GM18519 (cell line): ENCODE data around the gene RNF13.
"Not testable (repeated sequence)": the region's sequence is repeated elsewhere in the genome, so short reads cannot be mapped to it uniquely, and the experiment has no call there.

ENCODE experiments used
- ATAC-seq: cut with Tn5 transposase; IDR thresholded peaks from one replicate; pipeline ENCODE4 v1.9.1; 2021; ENCODE audit warnings: mild to moderate bottlenecking, moderate library complexity; ENCODE audit not compliant: unreplicated experiment, low FRiP score

RNF13 gene

GRCh38 chr3:149892371-149892770 is 79.4 kb downstream of the RNF13 start:
- no peak for ATAC-seq

- ATAC-seq: no peak
Observed at GRCh38 chr3:149894205-149894604, 81.2 kb downstream of the RNF13 start.

GRCh38 chr3:149895339-149895738 is 82.3 kb downstream of the RNF13 start:
- ATAC-seq: no peak

DNA sequence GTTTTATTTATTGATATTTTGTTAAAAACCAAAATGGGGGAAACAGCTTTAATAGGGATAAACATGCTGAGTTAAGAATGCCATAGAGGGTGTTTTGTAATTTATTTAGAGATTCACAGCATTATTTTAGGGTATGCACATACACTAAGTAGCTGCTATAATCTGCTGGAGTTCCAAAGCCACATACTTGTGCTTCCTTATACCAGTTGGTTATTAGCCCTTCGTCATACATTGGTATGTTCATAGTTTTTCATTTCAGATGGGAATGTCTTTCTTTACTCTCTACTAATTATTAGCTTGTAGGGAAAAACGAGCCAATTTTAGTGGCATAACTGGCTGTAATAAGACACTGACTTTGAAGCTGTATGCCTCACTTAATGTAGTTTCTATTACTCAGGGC is 82.8 kb downstream of the RNF13 start:
- no peak for ATAC-seq

DNA sequence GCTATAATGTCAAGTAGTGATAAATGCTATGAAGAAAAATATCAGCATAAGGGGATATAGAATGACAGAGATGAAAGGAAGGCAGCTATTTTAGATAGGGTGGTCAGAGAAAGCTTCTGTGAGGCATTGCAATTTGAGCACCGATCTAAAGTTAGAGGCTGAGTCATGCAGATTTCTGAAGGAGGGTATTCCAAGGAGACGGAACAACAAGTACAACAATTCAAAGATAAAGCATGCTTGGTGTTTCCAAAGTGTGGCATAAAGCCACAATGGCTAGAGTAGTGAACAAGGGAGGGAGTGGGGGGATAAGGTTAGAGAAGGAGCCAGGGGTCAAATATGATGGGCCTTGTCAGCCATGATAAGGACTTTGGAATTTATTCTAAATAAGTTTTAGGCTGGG is 85.8 kb downstream of the RNF13 start:
- no peak for ATAC-seq

DNA sequence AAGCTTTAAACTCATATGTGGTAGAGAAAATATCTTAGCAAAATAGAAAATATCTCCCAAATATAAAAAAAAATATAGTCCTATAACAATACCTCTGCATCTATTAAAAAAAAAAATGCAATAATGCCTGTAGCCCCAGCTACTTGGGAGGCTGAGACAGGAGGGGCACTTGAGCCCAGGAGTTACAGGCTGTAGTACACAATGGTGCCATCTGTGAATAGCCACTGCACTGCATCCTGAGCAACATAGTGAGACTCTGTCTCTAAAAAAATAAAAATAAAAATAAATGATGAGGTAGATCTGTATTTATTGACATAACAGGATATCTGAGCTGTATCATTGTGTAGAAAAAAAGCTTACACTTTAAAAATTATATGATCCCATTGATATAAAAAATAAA is 87.3 kb downstream of the RNF13 start:
- no peak for ATAC-seq

- ATAC-seq: no peak
Observed at GRCh38 chr3:149901770-149902169, 88.8 kb downstream of the RNF13 start.

- no peak for ATAC-seq
Observed at GRCh38 chr3:149902498-149903139, 89.6 kb downstream of the RNF13 start.

DNA sequence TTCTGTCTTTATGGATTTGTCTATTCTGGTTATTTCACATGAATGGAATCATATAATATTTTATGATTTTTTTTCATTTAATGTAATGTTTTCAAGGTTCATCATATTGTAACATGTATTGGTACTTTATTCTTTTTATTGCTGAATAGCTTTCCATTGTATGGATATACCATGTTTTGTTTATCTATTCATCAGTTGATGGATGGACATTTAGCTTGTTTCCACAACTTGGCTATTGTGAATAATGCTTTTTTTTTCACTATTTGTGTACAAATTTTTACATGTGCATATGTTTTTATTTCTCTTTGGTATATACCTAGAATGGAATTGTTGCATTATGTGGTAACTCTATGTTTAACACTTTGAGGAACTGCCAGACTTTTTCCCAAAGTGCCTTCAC is 93.0 kb downstream of the RNF13 start:
- no peak for ATAC-seq

DNA sequence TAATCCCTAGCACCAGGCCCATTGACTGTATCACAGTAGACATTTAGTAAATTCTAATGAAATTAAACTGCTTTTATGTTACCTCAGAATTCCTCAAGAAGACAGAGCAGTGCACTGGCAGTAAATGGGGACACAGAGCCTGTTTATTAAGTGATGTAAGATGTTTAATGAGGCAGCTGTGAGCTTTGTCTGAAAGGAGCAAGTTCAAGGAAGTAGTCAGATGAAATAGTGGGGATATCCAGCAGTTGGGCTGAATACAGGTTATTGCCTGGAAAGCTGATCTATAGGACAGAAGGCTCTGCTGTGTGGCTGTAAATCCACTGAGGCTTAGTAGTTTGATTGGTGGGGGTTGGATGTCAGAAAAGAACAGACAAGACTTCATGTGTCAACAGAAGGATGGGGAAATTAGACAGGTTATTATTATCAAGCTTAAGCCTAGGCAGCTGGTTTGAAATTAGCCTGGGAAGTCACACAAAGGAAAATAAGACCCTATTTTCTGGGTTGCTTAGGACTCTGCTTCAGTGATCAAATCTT is 95.5 kb downstream of the RNF13 start:
- no peak for ATAC-seq

- ATAC-seq: no peak
Observed at GRCh38 chr3:149909923-149910322, 96.9 kb downstream of the RNF13 start.

GRCh38 chr3:149917124-149917667 is 104.2 kb downstream of the RNF13 start:
- ATAC-seq: no peak

DNA sequence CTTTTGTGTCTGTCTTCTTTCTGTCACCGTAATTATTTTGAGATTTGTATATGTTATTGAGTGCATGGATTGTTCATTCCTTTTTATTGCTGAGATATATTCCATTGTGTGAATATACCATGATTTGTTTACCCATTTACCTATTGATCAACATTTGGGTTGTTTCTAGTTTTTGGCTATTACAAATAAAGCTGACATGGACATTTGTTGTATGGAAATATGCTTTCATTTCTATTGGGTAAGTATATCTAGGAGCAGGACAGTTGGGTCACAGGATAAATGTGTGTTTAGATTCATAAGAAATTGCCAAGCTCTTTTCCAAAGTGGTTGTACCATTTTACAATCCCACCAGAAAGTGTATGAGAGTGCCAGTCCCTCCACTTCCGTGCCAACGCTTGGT is 106.5 kb downstream of the RNF13 start:
- ATAC-seq: no peak

- ATAC-seq: no peak
Observed at GRCh38 chr3:149920119-149920518, 107.1 kb downstream of the RNF13 start.

DNA sequence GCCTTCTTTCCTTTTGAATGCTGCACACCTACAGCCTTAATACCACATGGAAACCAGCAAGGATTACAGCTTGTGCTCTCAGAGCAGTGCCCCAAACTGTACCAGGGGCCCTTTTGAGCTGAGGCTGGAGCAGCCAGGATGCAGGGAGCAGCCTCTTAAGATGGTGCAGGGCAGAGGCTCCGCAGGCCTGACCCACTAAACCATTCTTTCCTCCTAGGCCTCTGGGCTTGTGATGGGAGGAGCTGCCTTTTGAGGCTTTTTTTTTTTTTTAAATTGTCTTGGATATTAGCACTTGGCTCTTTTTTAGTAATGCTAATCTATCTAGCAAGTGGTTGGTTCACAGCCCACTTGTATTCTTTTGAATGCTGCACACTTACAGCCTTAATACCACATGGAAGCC is 120.0 kb downstream of the RNF13 start:
- ATAC-seq: no peak

- no peak for ATAC-seq
Observed at GRCh38 chr3:149933858-149934257, 120.8 kb downstream of the RNF13 start.

DNA sequence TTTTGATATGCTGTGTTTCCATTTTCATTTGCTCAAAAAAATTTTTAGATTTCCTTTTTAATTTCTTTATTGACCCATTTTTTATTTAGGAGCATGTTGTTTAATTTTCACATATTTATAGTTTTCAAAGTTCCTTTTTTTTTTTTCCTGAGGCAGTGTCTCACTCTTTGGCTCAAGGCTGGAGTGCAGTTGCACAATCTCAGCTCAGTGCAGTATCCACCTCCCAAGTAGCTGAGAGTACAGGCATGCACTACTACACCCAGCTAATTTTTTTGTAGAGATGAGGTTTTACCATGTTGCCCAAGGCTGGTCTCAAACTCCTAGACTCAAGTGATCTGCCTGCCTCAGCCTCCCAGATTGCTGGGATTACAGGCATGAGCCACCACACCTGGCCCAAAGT is 121.5 kb downstream of the RNF13 start:
- no peak for ATAC-seq

- no peak for ATAC-seq
Observed at GRCh38 chr3:149936812-149937230, 123.8 kb downstream of the RNF13 start.

GRCh38 chr3:149938392-149939055 is 125.5 kb downstream of the RNF13 start:
- ATAC-seq: not testable (repeated sequence)

DNA sequence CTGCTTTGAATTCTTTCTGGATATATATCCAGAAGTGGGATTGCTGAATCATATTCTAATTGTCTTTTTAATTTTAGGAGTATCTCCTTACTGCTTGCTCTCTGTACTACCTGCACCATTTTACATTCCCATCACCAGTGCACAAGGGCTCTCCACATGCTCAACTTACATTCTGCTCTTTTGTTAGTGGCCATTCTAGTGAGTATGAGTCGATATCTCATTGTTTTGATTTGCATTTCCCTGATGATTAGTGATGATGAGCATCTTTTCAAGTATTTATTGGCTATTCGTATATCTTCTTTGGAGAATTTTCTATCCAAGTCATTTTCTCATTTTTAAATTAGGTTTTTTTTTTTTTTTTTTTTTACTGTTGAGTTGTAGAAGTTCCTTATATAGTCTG is 128.2 kb downstream of the RNF13 start:
- no peak for ATAC-seq

DNA sequence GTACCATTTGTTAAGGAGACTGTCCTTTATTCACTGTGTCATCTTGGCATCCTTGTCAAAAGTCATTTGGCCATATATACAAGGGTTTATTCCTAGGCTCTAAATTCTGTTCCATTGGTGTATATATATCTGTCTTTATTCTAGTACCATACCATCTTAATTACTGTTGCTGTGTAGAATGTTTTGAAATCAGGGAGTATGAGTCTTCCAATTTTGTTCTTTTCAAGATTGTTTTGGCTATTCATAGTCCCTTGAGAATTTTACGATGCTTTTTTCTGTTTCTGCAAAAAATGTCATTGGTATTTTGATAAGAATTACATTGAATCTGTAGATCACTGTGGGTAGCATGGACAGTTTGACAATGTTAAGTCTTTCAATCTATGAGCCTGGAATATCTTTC is 128.9 kb downstream of the RNF13 start:
- ATAC-seq: no peak

GRCh38 chr3:149942409-149942808 is 129.4 kb downstream of the RNF13 start:
- ATAC-seq: no peak
